Loucy (cell line): ENCODE results near the gene PARP14.

ENCODE experiments used
- H2AFZ ChIP-seq: fragments of 200-600 bp; sonication (generic); 2 replicates; pipeline ENCODE4 v1.6.0; 2016; ENCODE audit warnings: antibody characterized with exemption, mild to moderate bottlenecking, low read length, moderate library complexity
- H3F3A ChIP-seq: fragments of 200-600 bp; 2 replicates; pipeline ENCODE4 v1.6.0; 2016; ENCODE audit warnings: antibody characterized with exemption, low read depth, mild to moderate bottlenecking
- H3K27me3 ChIP-seq: fragments of 200-600 bp; sonication (generic); 2 replicates; pipeline ENCODE4 v1.6.1; 2014; ENCODE audit warnings: low read length, mild to moderate bottlenecking; ENCODE audit not compliant: insufficient read depth, poor library complexity, severe bottlenecking
- H3K36me3 ChIP-seq: fragments of 200-600 bp; sonication (generic); 2 replicates; pipeline ENCODE4 v1.6.1; 2016; ENCODE audit warnings: low read length; ENCODE audit not compliant: insufficient read depth
- H3K4me1 ChIP-seq: fragments of 200-600 bp; sonication (generic); 2 replicates; pipeline ENCODE4 v1.5.1; 2014; ENCODE audit warnings: low read length, mild to moderate bottlenecking; ENCODE audit not compliant: insufficient read depth, poor library complexity, severe bottlenecking
- H3K4me2 ChIP-seq: fragments of 200-600 bp; sonication (generic); 2 replicates; pipeline ENCODE4 v1.6.0; 2014; ENCODE audit warnings: antibody characterized with exemption, low read length, low read depth, mild to moderate bottlenecking; ENCODE audit not compliant: poor library complexity, severe bottlenecking
- H3K4me3 ChIP-seq: fragments of 200-600 bp; sonication (generic); 2 replicates; pipeline ENCODE4 v1.5.1; 2014; ENCODE audit warnings: low read length, mild to moderate bottlenecking, mixed read lengths; ENCODE audit not compliant: poor library complexity, severe bottlenecking
- H3K79me2 ChIP-seq: fragments of 200-600 bp; sonication (generic); 2 replicates; pipeline ENCODE4 v1.6.1; 2014; ENCODE audit warnings: low read length; ENCODE audit not compliant: insufficient read depth
- H3K9ac ChIP-seq: fragments of 200-600 bp; sonication (generic); 2 replicates; pipeline ENCODE4 v1.6.0; 2014; ENCODE audit warnings: mild to moderate bottlenecking, low read depth, low read length, moderate library complexity; ENCODE audit not compliant: poor library complexity, severe bottlenecking
- H3K9me2 ChIP-seq: fragments of 200-600 bp; sonication (generic); replicated peaks from 2 replicates; pipeline ENCODE4 v1.6.1; 2016; ENCODE audit warnings: low read depth, low read length, mixed read lengths
- H3K9me3 ChIP-seq: fragments of 200-600 bp; sonication (generic); 2 replicates; pipeline ENCODE4 v1.6.1; 2014; ENCODE audit warnings: mild to moderate bottlenecking, antibody characterized with exemption, low read length, low read depth; ENCODE audit not compliant: insufficient read depth
- H4K20me1 ChIP-seq: fragments of 200-600 bp; sonication (generic); 2 replicates; pipeline ENCODE4 v1.6.0; 2014; ENCODE audit warnings: antibody characterized with exemption, low read length, mild to moderate bottlenecking; ENCODE audit not compliant: insufficient read depth, poor library complexity, severe bottlenecking
- CTCF ChIP-seq: fragments of 200-600 bp; sonication (generic); conservative IDR thresholded peaks from 2 replicates; pipeline ENCODE4 v1.5.1; 2014; ENCODE audit warnings: mild to moderate bottlenecking, antibody characterized with exemption, low read length
- EZH2phosphoT487 ChIP-seq: fragments of 200-600 bp; IDR thresholded peaks from 2 replicates; pipeline ENCODE4 v1.6.1; 2018; ENCODE audit warnings: antibody characterized with exemption, mild to moderate bottlenecking, moderate library complexity, borderline replicate concordance

The PARP14 gene

GRCh38 chr3:122694966-122695365, 14.3 kb downstream of the PARP14 start:
- no peak for TF ChIP-seq EZH2phosphoT487
- no peak for TF ChIP-seq CTCF
- Histone ChIP-seq H3K9me3 (no peaks in the 10 kb centered on the region), H3K4me3 (no peak overlapping the region), H3K27me3 (no peaks in the 10 kb centered on the region), H3K36me3 (peaks cover 30% of the 10 kb centered on the region; the same call in 1 of the 2 replicates), H3K9ac (no peak overlapping the region), H3F3A (no peaks in the 10 kb centered on the region), H4K20me1 (no peaks in the 10 kb centered on the region), H3K4me1 (no peaks in the 10 kb centered on the region), H3K4me2 (no peak overlapping the region), H2AFZ (no peak overlapping the region), H3K79me2 (no peaks in the 10 kb centered on the region), H3K9me2 (no peaks in the 10 kb centered on the region)

GRCh38 chr3:122695927-122696561, 15.4 kb downstream of the PARP14 start:
- Histone ChIP-seq H3K27me3 (no peaks in the 10 kb centered on the region), H3K9ac (no peak overlapping the region), H3F3A (no peaks in the 10 kb centered on the region), H3K9me2 (no peaks in the 10 kb centered on the region), H3K79me2 (no peaks in the 10 kb centered on the region), H3K4me3 (no peak overlapping the region), H3K9me3 (no peaks in the 10 kb centered on the region), H3K4me2 (no peak overlapping the region), H3K36me3 (peaks cover 31% of the 10 kb centered on the region; the same call in 1 of the 2 replicates), H3K4me1 (no peaks in the 10 kb centered on the region), H2AFZ (no peak overlapping the region), H4K20me1 (no peaks in the 10 kb centered on the region)
- TF ChIP-seq EZH2phosphoT487 (no peak), CTCF (no peak)

GRCh38 chr3:122697952-122698620, 17.4 kb downstream of the PARP14 start:
- no peak overlapping the region for H3K4me2 ChIP-seq
- H3K9me2 ChIP-seq: no peaks in the 10 kb centered on the region
- H3K4me1 ChIP-seq: no peaks in the 10 kb centered on the region
- H3F3A ChIP-seq: no peaks in the 10 kb centered on the region
- no peak overlapping the region for H3K9ac ChIP-seq
- H2AFZ ChIP-seq: no peak overlapping the region
- no peaks in the 10 kb centered on the region for H3K9me3 ChIP-seq
- no peak overlapping the region for H3K4me3 ChIP-seq
- peaks cover 24% of the 10 kb centered on the region; the same call in 1 of the 2 replicates for H3K36me3 ChIP-seq
- H3K27me3 ChIP-seq: no peaks in the 10 kb centered on the region
- TF ChIP-seq EZH2phosphoT487 (no peak), CTCF (no peak)
- H4K20me1 ChIP-seq: no peaks in the 10 kb centered on the region
- H3K79me2 ChIP-seq: no peaks in the 10 kb centered on the region
